NB4 (cell line): ENCODE results near the gene TMEM229B.

Experiments
- DNase-seq: peaks from one replicate; pipeline ENCODE4 v3.0.0; 2010; ENCODE audit warnings: low read depth
- H3K4me3 ChIP-seq: one replicate; pipeline ENCODE4 v1.5.1; 2011; ENCODE audit warnings: mild to moderate bottlenecking, low read depth, low read length, moderate library complexity
- CTCF ChIP-seq: IDR thresholded peaks from one replicate; pipeline ENCODE4 v1.5.1; 2012; ENCODE audit warnings: low read depth, low read length
- MAX ChIP-seq: IDR thresholded peaks from 2 replicates; pipeline ENCODE4 v1.6.1; 2011; ENCODE audit warnings: low read depth, low read length
- MYC ChIP-seq: IDR thresholded peaks from 2 replicates; pipeline ENCODE4 v1.6.1; 2011; ENCODE audit warnings: low read depth, low read length
- POLR2A ChIP-seq: IDR thresholded peaks from 2 replicates; pipeline ENCODE4 v1.6.1; 2011; ENCODE audit warnings: mild to moderate bottlenecking; ENCODE audit not compliant: insufficient read length; ENCODE audit errors: extremely low read depth

Gene TMEM229B

GRCh38 chr14:67478800-67479084 lies 9.8 kb downstream of the TMEM229B start:
- no peak for DNase-seq
- no peak overlapping the region for H3K4me3 ChIP-seq
- no peak for TF ChIP-seq MYC
- no peak for TF ChIP-seq MAX
- no peak for TF ChIP-seq CTCF
- TF ChIP-seq POLR2A, result no peak

- H3K4me3 ChIP-seq, result no peak overlapping the region
- TF ChIP-seq MYC (no peak), MAX (no peak), POLR2A (no peak), CTCF (no peak)
- DNase-seq, result no peak
Observed at GRCh38 chr14:67477926-67478799, 10.4 kb downstream of the TMEM229B start.

GRCh38 chr14:67474366-67474765 lies 14.2 kb downstream of the TMEM229B start:
- no peak overlapping the region for H3K4me3 ChIP-seq
- no peak for DNase-seq
- no peak for TF ChIP-seq MAX
- TF ChIP-seq MYC, result no peak
- TF ChIP-seq CTCF, result no peak
- no peak for TF ChIP-seq POLR2A

GRCh38 chr14:67473290-67474082 lies 15.0 kb downstream of the TMEM229B start:
- H3K4me3 ChIP-seq, result no peak overlapping the region
- no peak for TF ChIP-seq MAX
- no peak for TF ChIP-seq POLR2A
- no peak for TF ChIP-seq MYC
- TF ChIP-seq CTCF, result no peak
- no peak for DNase-seq

- DNase-seq, result no peak
- no peak overlapping the region for H3K4me3 ChIP-seq
- TF ChIP-seq MAX, result no peak
- TF ChIP-seq CTCF, result no peak
- TF ChIP-seq MYC, result no peak
- TF ChIP-seq POLR2A, result no peak
Observed at GRCh38 chr14:67472726-67473125, 15.8 kb downstream of the TMEM229B start.
